CD14-positive monocyte (primary cell): ENCODE results near the gene NXPH1. TPM values are rescaled to one million over a fixed set of nuclear protein-coding genes. Genes with fewer than 3 reads are reported as not detected.

Experiments used
- DNase-seq, 3 donors: peaks; one replicate each; pipeline ENCODE4 v3.0.0-alpha.2; 2011 to 2022
- H2AFZ ChIP-seq: 2 replicates; pipeline ENCODE4 v1.6.0; 2012; ENCODE audit warnings: mild to moderate bottlenecking, low read depth, low read length, inconsistent platforms; ENCODE audit not compliant: insufficient read depth, poor library complexity, severe bottlenecking
- H3K27ac ChIP-seq, 2 donors: 1 replicate in 1 of 2; 2 replicates in 1 of 2; pipeline ENCODE4 v1.5.1; 2012 to 2013; ENCODE audit warnings: low read length in 2 of 2, control low read depth in 1 of 2, inconsistent platforms in 1 of 2, low read depth in 1 of 2, mild to moderate bottlenecking in 1 of 2
- H3K27me3 ChIP-seq, 2 donors: one replicate each; pipeline versions ENCODE4 v1.6.0 to v1.6.1; 2011 to 2013; ENCODE audit warnings: low read length in 2 of 2; ENCODE audit not compliant: control insufficient read depth in 2 of 2, insufficient read depth in 2 of 2
- H3K36me3 ChIP-seq, 2 donors: replicated peaks in 1 of 2; 1 replicate in 1 of 2; 2 replicates in 1 of 2; pipeline versions ENCODE4 v1.5.1 to v1.6.1; 2012 to 2013; ENCODE audit warnings: low read length in 2 of 2, control low read depth in 1 of 2, inconsistent platforms in 1 of 2, mild to moderate bottlenecking in 1 of 2; ENCODE audit not compliant: insufficient read depth in 2 of 2, control insufficient read depth in 1 of 2
- H3K4me1 ChIP-seq, 2 donors: 1 replicate in 1 of 2; 2 replicates in 1 of 2; pipeline versions ENCODE4 v1.5.1 to v1.6.1; 2012 to 2013; ENCODE audit warnings: low read length in 2 of 2, control low read depth in 1 of 2, inconsistent platforms in 1 of 2, mild to moderate bottlenecking in 1 of 2, moderate library complexity in 1 of 2; ENCODE audit not compliant: insufficient read depth in 2 of 2, control insufficient read depth in 1 of 2
- H3K4me2 ChIP-seq: replicated peaks from 2 replicates; pipeline ENCODE3; 2012; ENCODE audit warnings: low read length, moderate library complexity, mild to moderate bottlenecking; ENCODE audit not compliant: poor library complexity, severe bottlenecking; ENCODE audit errors: extremely low read depth
- H3K4me3 ChIP-seq, 3 experiments: fragments of 200-600 bp in 1 of 3; sonication (generic) in 1 of 3; replicated peaks in 1 of 3; 1 replicate in 2 of 3; 2 replicates in 1 of 3; pipeline ENCODE4 v1.5.1; 2011 to 2013; ENCODE audit warnings: low read length in 3 of 3, mild to moderate bottlenecking in 3 of 3, control low read depth in 2 of 3, low read depth in 2 of 3, inconsistent platforms in 1 of 3, moderate library complexity in 1 of 3
- H3K79me2 ChIP-seq: 2 replicates; pipeline ENCODE4 v1.6.0; 2012; ENCODE audit warnings: mild to moderate bottlenecking, control low read depth, inconsistent platforms, low read length, moderate library complexity; ENCODE audit not compliant: insufficient read depth
- H3K9ac ChIP-seq: 2 replicates; pipeline ENCODE4 v1.6.0; 2017; ENCODE audit warnings: low read length, mild to moderate bottlenecking; ENCODE audit not compliant: insufficient read depth, poor library complexity, severe bottlenecking
- H3K9me3 ChIP-seq, 2 donors: replicated peaks in 1 of 2; 1 replicate in 1 of 2; 2 replicates in 1 of 2; pipeline versions ENCODE4 v1.5.1 to v1.6.1; 2012 to 2013; ENCODE audit warnings: low read length in 2 of 2, control low read depth in 1 of 2; ENCODE audit not compliant: control insufficient read depth in 1 of 2, insufficient read depth in 1 of 2
- H4K20me1 ChIP-seq: 2 replicates; pipeline ENCODE4 v1.6.0; 2012; ENCODE audit warnings: mild to moderate bottlenecking, low read length, control low read depth, moderate library complexity; ENCODE audit not compliant: insufficient read depth
- H3K27ac Mint-ChIP-seq, 7 donors: one replicate each; pipeline ENCODE4 v1.8.0; 2020; ENCODE audit warnings: mild to moderate bottlenecking in 7 of 7, mixed read lengths in 7 of 7, moderate library complexity in 6 of 7, inconsistent platforms in 2 of 7
- H3K27me3 Mint-ChIP-seq, 3 donors: one replicate each; pipeline ENCODE4 v1.8.0; 2021 to 2022; ENCODE audit warnings: low read depth in 3 of 3, mild to moderate bottlenecking in 3 of 3, mixed read lengths in 3 of 3, moderate library complexity in 3 of 3, inconsistent platforms in 1 of 3
- H3K36me3 Mint-ChIP-seq, 2 donors: one replicate each; pipeline ENCODE4 v1.8.0; 2020; ENCODE audit warnings: mixed read lengths in 2 of 2, inconsistent platforms in 1 of 2, mild to moderate bottlenecking in 1 of 2
- H3K4me1 Mint-ChIP-seq: one replicate; pipeline ENCODE4 v1.8.0; 2020; ENCODE audit warnings: mild to moderate bottlenecking, mixed read lengths
- H3K4me3 Mint-ChIP-seq, 2 donors: one replicate each; pipeline ENCODE4 v1.8.0; 2020; ENCODE audit warnings: mild to moderate bottlenecking in 2 of 2, mixed read lengths in 2 of 2, moderate library complexity in 1 of 2
- H3K9me3 Mint-ChIP-seq, 7 donors: one replicate each; pipeline ENCODE4 v1.8.0; 2020 to 2022; ENCODE audit warnings: mixed read lengths in 7 of 7, mild to moderate bottlenecking in 6 of 7, moderate library complexity in 6 of 7, inconsistent platforms in 2 of 7
- WGBS: methylation state at CpG from one replicate; pipeline ENCODE4 v1.1.5; 2013; ENCODE audit warnings: missing lambda C conversion rate; ENCODE audit not compliant: insufficient coverage; 5-methylcytosine and 5-hydroxymethylcytosine counted together
- intact Hi-C, 2 donors: fragments of 100-400 bp; cut with micrococcal nuclease; formaldehyde crosslinking; loops; one replicate each; pipeline versions ENCODE4 v1.15.0 to v1.15.1; 2023
- polyA plus RNA-seq, 3 donors: library from polyadenylated mRNA; depleted of rRNA in 1 of 3; unstranded in 2 of 3; stranded (reverse) in 1 of 3; fragments of 300-500 nt in 2 of 3; fragments of >200 nt in 1 of 3; fragmentation: Illumina TruSeq in 2 of 3; gene quantifications; 1 replicate in 2 of 3; 2 replicates in 1 of 3; pipeline ENCODE4 v1.2.3, GENCODE V29; 2012 to 2021
- TF ChIP-seq, protein P1 (sequence below): fragments of 200-600 bp; IDR thresholded peaks from one replicate; pipeline ENCODE4 v1.8.0; 2022; ENCODE audit warnings: antibody characterized with exemption, mild to moderate bottlenecking

Gene NXPH1
- polyA plus RNA-seq, 3 donors = not detected

DNA sequence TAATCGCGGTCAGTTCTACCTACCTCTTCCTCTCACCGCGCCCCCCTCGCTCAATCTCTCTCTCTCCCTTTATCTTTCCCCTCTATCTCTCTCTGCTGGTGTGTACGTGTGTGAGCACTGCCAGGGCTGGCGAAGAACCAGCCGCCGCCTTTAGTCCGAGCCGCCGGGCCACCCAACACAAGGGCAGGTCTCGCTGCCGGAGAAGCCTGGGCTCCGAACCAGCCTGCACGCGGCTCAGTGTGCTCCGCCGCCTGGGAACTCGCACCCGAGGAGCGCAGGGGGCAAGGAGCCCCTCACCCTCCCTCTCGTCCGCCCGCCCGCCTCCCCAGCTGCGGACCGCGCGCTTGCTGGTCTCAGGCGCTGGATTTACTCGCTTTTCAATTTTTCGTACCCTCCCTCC lies 1.7 kb downstream of the NXPH1 start:
- Histone ChIP-seq H3K9me3 (peaks cover 0 to 44% of the 10 kb centered on the region in 2 donors), H3K27me3 (peaks cover 71 to 93% of the 10 kb centered on the region in 2 donors), H3K36me3 (no peaks in the 10 kb centered on the region), H3K4me2 (no peak overlapping the region), H3K79me2 (no peaks in the 10 kb centered on the region), H3K4me3 (no peak overlapping the region), H3K4me1 (no peaks in the 10 kb centered on the region), H2AFZ (no peak overlapping the region), H4K20me1 (no peaks in the 10 kb centered on the region), H3K27ac (no peak overlapping the region), H3K9ac (no peak overlapping the region)
- intact Hi-C loops = no loop called here
- TF ChIP-seq, protein P1, sequence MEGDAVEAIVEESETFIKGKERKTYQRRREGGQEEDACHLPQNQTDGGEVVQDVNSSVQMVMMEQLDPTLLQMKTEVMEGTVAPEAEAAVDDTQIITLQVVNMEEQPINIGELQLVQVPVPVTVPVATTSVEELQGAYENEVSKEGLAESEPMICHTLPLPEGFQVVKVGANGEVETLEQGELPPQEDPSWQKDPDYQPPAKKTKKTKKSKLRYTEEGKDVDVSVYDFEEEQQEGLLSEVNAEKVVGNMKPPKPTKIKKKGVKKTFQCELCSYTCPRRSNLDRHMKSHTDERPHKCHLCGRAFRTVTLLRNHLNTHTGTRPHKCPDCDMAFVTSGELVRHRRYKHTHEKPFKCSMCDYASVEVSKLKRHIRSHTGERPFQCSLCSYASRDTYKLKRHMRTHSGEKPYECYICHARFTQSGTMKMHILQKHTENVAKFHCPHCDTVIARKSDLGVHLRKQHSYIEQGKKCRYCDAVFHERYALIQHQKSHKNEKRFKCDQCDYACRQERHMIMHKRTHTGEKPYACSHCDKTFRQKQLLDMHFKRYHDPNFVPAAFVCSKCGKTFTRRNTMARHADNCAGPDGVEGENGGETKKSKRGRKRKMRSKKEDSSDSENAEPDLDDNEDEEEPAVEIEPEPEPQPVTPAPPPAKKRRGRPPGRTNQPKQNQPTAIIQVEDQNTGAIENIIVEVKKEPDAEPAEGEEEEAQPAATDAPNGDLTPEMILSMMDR = no peak
- Mint-ChIP-seq H3K4me3 (peak overlapping the region in 1 of 2 donors; percentile 76), H3K9me3 (peaks cover 0 to 28% (median 22%) of the 10 kb centered on the region in 7 donors), H3K4me1 (peaks cover 10% of the 10 kb centered on the region), H3K36me3 (peaks cover 0 to 10% of the 10 kb centered on the region in 2 donors), H3K27me3 (peaks cover 77 to 85% (median 77%) of the 10 kb centered on the region in 3 donors), H3K27ac (no peak overlapping the region)
- 5% methylated on average over 26 of the region's 33 CpGs for WGBS
- DNase-seq = no peak

DNA sequence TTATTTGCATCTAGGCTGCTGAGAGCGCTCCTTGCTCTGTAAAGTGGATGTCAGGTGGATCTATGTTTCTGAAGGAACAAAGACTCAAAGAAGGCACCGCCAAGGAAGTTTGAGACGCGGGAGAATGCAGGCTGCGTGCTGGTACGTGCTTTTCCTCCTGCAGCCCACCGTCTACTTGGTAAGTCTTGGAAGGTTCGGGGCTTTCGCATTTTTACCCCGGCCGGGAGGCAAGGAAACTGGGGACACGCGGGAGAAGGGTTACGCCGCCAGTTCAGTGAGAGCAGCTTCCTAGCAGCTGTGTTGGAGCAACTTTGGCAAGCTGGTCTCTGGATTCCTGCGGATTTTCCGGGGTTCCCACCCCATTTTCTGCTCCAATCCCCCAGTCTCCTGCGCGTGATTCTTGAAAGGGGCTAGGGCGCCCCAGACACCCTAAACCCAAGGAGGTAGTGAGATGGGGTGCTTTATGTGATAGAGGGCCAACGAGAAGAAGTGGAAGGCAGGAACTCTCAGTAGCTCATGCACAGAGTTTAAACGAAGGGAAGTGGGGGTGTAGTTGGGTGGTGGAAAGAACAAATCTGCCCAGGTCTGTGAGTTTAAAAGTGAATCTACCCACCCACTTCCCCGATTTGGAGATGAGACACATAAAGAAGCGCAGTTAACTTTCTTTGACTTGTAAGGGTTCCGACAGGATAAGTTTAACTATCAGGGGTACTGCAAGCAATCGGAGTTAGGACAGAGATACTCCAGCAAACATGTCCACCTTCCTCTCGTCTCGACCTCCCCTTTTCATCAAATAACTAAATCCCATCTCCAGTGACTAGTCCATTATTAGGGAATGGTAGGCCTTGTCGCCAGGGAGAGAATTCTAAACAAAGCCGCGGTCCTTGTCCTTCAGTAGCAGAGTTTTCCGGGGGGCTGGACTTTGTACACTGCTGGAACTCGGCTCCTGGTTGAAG lies 2.5 kb downstream of the NXPH1 start:
- Mint-ChIP-seq H3K27ac (no peak overlapping the region), H3K27me3 (peaks cover 84 to 90% (median 84%) of the 10 kb centered on the region in 3 donors), H3K9me3 (peaks cover 0 to 30% (median 26%) of the 10 kb centered on the region in 7 donors), H3K4me3 (peak overlapping the region in 1 of 2 donors; percentile 76), H3K36me3 (peaks cover 0 to 10% of the 10 kb centered on the region in 2 donors), H3K4me1 (peaks cover 10% of the 10 kb centered on the region)
- peaks cover 0 to 52% of the 10 kb centered on the region in 2 donors for H3K9me3 ChIP-seq
- H4K20me1 ChIP-seq = no peaks in the 10 kb centered on the region
- no peak overlapping the region for H3K27ac ChIP-seq
- no peaks in the 10 kb centered on the region for H3K36me3 ChIP-seq
- H3K4me1 ChIP-seq = no peaks in the 10 kb centered on the region
- WGBS = 11% methylated on average over 23 of the region's 33 CpGs
- no peak for DNase-seq
- TF ChIP-seq, protein P1 = no peak
- H3K79me2 ChIP-seq = no peaks in the 10 kb centered on the region
- H3K27me3 ChIP-seq = peaks cover 77 to 99% of the 10 kb centered on the region in 2 donors
- H3K4me2 ChIP-seq = no peak overlapping the region
- H2AFZ ChIP-seq = no peak overlapping the region
- H3K9ac ChIP-seq = no peak overlapping the region
- H3K4me3 ChIP-seq = no peak overlapping the region
- intact Hi-C loops = no loop called here
